Astrocyte of the cerebellum (primary cell): ENCODE measurements around the gene FYCO1.

Source experiments
- DNase-seq: peaks from one replicate; pipeline ENCODE4 v3.0.0-alpha.2; 2011; ENCODE audit warnings: low read depth
- H3K4me3 ChIP-seq: 2 replicates; pipeline ENCODE4 v1.5.1; 2011; ENCODE audit warnings: mild to moderate bottlenecking, low read depth, low read length, moderate library complexity
- CTCF ChIP-seq: IDR thresholded peaks from 2 replicates; pipeline ENCODE4 v1.5.1; 2012; ENCODE audit warnings: low read length, low read depth, moderate library complexity, mild to moderate bottlenecking; ENCODE audit errors: missing control alignments
- in situ Hi-C: cut with HindIII; loops from 2 replicates; pipeline ENCODE4 v1.10.0; 2017; ENCODE audit warnings: low sequenced_read_pairs

The FYCO1 gene

GRCh38 chr3:45917146-45917898 lies 78.3 kb downstream of the FYCO1 start:
- TF ChIP-seq CTCF = no peak
- H3K4me3 ChIP-seq = no peak overlapping the region
- in situ Hi-C loops = no loop called here
- no peak for DNase-seq

GRCh38 chr3:45915518-45916231 lies 79.9 kb downstream of the FYCO1 start:
- TF ChIP-seq CTCF = no peak
- in situ Hi-C loops = no loop called here
- no peak overlapping the region for H3K4me3 ChIP-seq
- DNase-seq = peak; percentile 20

GRCh38 chr3:45915059-45915439 lies 80.6 kb downstream of the FYCO1 start:
- no peak for TF ChIP-seq CTCF
- no peak for DNase-seq
- in situ Hi-C loops = no loop called here
- no peak overlapping the region for H3K4me3 ChIP-seq

- TF ChIP-seq CTCF = no peak
- no peak for DNase-seq
- in situ Hi-C loops = no loop called here
- no peak overlapping the region for H3K4me3 ChIP-seq
Observed at GRCh38 chr3:45914362-45915058, 81.1 kb downstream of the FYCO1 start.

- no peak for DNase-seq
- no peak overlapping the region for H3K4me3 ChIP-seq
- TF ChIP-seq CTCF = no peak
- in situ Hi-C loops = no loop called here
Observed at GRCh38 chr3:45912435-45912834, 83.2 kb downstream of the FYCO1 start.

DNA sequence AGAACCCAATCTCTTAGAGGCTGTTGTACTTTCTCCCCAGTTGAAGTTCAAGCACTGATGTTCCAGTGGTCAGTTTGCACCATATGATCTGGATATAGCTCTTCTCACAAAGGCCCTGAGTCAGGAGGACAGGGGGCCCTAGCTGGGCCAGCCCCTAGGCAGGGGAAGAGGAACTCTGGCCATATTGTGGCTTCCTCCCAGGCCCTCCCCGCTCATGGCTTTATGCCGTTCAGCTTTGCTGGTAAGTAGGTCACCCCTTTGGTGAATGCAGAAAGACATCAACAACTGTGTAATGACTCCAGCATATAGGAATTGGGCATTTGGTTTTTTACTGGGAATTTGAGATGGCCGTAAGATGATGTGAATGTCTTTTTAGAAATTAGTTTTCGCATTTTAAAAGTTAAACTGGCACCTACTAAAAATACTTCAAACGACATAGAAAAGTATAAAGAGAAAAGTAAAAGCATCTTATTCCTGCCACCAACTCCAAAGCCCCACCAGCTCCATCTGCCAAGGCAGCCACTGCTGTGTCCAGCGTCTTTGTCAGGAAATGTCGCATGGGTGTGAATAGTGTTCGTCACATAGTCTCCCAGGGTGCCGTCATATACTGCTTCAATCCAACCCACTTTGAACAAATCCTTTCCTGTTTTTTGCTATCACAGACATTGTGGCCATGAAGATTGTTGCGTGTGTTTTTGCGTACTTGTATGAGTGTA lies 84.0 kb downstream of the FYCO1 start:
- H3K4me3 ChIP-seq = no peak overlapping the region
- no peak for DNase-seq
- no peak for TF ChIP-seq CTCF
- in situ Hi-C loops = no loop called here
